IPS DF 19.7 (cell line): ENCODE measurements around the gene ALB.

ENCODE experiments used
- DNase-seq: peaks from one replicate; pipeline ENCODE4 v3.0.0-alpha.2; 2013; ENCODE audit warnings: low read depth, low spot score

ALB gene

GRCh38 chr4:73450398-73451004 lies 46.4 kb downstream of the ALB start:
- no peak for DNase-seq

- DNase-seq, result no peak
Measured at GRCh38 chr4:73451404-73451803, 47.3 kb downstream of the ALB start.

GRCh38 chr4:73451981-73452747 lies 48.1 kb downstream of the ALB start:
- DNase-seq, result no peak

DNA sequence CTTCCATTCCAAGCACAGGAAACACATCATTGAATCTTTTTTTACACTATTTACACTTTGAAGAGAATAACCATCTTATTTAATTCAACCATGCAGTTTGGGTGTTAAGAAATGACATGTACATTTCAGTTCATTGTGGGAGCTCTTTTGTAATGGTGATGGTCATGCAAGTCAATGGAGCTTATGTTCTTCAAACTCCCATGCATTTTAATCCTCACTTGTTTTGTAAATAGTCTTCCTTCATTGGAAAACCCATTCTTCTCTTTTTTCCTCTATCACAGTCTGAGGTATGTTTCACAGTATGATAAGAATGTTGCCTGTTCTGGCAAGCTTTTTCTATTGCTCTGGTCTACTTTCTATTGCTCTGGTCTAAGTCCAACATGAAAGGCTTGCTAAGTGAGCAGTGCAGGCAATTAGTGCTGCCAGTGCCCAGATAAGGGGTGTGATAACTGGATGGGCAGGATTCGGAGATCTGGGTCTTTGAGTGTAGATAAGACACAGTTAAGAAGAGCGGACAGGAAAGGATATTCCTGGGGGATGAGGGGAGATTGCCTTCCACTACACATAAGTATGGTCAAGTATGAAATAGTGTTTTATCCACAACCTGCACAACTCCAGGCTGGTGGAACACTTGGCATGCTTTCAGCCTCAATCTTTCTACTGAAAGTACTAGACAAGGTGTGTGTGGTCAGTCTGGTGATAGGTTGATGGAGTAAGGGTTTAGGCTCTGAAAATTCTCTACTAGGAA lies 49.0 kb downstream of the ALB start:
- DNase-seq, result no peak

GRCh38 chr4:73453701-73454005 lies 49.6 kb downstream of the ALB start:
- no peak for DNase-seq

GRCh38 chr4:73454920-73455319 lies 50.8 kb downstream of the ALB start:
- DNase-seq, result no peak

GRCh38 chr4:73456177-73457022 lies 52.3 kb downstream of the ALB start:
- DNase-seq, result no peak

- no peak for DNase-seq
Measured at GRCh38 chr4:73458184-73459047, 54.3 kb downstream of the ALB start.

DNA sequence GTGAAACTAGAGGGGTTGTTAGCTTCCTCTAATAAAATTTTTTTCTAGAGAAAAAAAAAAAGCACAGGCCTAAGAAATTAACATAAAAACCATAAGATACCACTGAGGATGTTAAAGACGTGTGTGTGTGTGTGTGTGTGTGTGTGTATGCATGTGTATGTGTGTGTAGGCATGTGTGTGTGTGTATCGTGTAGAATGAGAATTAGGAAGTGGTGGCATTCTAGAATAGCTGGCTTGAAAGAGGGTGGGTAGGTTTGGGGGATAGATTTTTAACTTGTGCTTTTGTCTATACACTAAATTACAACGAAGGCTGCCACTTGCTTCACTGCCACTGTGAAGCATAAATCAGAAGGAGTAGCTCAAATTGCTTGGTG lies 54.9 kb downstream of the ALB start:
- no peak for DNase-seq

DNA sequence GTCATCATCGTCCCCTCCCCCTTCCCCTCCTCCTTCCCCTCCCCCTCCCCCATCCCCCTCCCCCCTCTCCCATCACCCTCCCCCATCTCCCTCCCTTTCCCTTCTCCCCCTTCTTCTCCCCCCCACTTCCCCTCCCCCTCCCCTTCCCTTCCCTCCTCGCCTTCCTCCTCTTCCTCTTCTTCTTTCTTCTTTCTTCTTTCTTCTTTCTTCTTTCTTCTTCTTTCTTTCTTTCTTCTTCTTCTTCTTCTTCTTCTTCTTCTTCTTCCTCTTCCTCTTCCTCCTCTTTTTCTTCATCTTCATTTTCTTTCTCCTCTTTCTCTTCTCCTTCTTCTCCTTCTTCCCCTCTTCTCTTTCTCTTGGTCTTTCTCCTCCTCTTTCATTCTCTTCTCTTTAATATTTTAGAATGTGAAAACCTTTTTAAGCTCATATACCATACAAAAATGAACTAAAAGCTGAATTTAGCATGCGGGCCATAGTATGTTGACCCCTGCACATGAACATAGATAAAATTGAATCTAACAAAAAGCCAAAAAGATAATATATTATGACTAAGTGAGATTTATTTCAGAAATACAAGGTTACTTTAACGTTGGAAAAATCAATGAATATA lies 56.9 kb downstream of the ALB start:
- DNase-seq, result no peak

DNA sequence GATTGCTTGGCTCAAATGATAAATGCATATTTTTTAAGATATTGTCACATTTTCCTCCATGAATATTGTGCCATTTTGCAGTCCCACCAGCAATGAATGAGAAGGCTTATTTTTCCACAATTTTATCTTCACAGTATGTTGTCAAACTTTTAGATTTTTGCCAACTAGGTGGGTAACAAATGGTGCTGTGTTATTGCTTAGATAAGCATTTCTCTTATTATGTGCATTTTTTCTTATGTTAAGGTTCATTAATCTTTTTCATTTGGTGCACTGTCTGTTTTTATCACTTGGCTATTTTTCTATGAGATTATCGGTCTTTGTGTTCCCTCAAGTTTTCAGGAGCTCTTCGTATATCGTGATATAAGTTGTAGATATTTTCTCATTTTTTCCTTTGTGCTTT lies 64.1 kb downstream of the ALB start:
- DNase-seq, result no peak

DNA sequence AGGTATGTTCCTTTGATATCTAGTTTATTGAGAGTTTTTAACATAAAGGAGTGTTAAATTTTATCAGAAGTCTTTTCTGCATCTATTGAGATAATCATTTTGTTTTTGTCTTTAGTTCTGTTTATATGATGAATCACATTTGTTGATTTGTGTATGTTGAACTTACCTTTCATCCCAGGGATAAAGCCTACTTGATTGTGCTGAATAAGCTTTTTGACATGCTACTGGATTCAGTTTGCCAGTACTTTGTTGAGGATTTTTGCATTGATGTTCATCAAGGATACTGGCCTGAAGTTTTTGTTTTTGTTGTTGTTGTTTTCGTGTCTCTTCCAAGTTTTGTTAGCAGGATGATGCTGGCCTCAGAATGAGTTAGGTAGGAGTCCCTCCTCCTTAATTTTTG lies 66.6 kb downstream of the ALB start:
- no peak for DNase-seq
